GM21717 (cell line): ENCODE data around the gene RBM20.

ENCODE experiments used
- ATAC-seq: cut with Tn5 transposase; IDR thresholded peaks from one replicate; pipeline ENCODE4 v1.9.1; 2021; ENCODE audit warnings: mild to moderate bottlenecking, moderate library complexity; ENCODE audit not compliant: unreplicated experiment

Gene RBM20

GRCh38 chr10:110671788-110672579, 27.8 kb downstream of the RBM20 start:
- peak; percentile 98 for ATAC-seq

- peak; percentile 35 for ATAC-seq
Observed at GRCh38 chr10:110672580-110672919, 28.4 kb downstream of the RBM20 start.

- ATAC-seq: no peak
Observed at GRCh38 chr10:110676016-110676415, 31.9 kb downstream of the RBM20 start.

- ATAC-seq: no peak
Observed at GRCh38 chr10:110679486-110680272, 35.5 kb downstream of the RBM20 start.

GRCh38 chr10:110680273-110681020, 36.3 kb downstream of the RBM20 start:
- no peak for ATAC-seq

GRCh38 chr10:110681023-110681681, 37.0 kb downstream of the RBM20 start:
- ATAC-seq: no peak

GRCh38 chr10:110682348-110682747, 38.2 kb downstream of the RBM20 start:
- no peak for ATAC-seq

- ATAC-seq: no peak
Observed at GRCh38 chr10:110684800-110685446, 40.8 kb downstream of the RBM20 start.

GRCh38 chr10:110686047-110686446, 41.9 kb downstream of the RBM20 start:
- ATAC-seq: no peak

- no peak for ATAC-seq
Observed at GRCh38 chr10:110686949-110687348, 42.8 kb downstream of the RBM20 start.

GRCh38 chr10:110687400-110687799, 43.3 kb downstream of the RBM20 start:
- no peak for ATAC-seq

GRCh38 chr10:110691139-110691538, 47.0 kb downstream of the RBM20 start:
- ATAC-seq: no peak

- ATAC-seq: no peak
Observed at GRCh38 chr10:110694263-110694662, 50.1 kb downstream of the RBM20 start.

GRCh38 chr10:110694820-110695538, 50.8 kb downstream of the RBM20 start:
- ATAC-seq: no peak

- ATAC-seq: no peak
Observed at GRCh38 chr10:110695539-110695886, 51.4 kb downstream of the RBM20 start.

- ATAC-seq: no peak
Observed at GRCh38 chr10:110696436-110696835, 52.3 kb downstream of the RBM20 start.

- no peak for ATAC-seq
Observed at GRCh38 chr10:110698340-110698739, 54.2 kb downstream of the RBM20 start.

- ATAC-seq: no peak
Observed at GRCh38 chr10:110698782-110699201, 54.7 kb downstream of the RBM20 start.

GRCh38 chr10:110699859-110700468, 55.8 kb downstream of the RBM20 start:
- no peak for ATAC-seq
